Nephron progenitor cell (in vitro differentiated cells): ENCODE measurements around the gene HSD11B1.

Experiments used
- DNase-seq: peaks from one replicate; pipeline ENCODE4 v3.0.0; 2021
- H3K27ac Mint-ChIP-seq: 2 replicates; pipeline ENCODE4 v1.8.0; 2021; ENCODE audit warnings: mild to moderate bottlenecking, moderate library complexity, mixed read lengths
- H3K27me3 Mint-ChIP-seq: 2 replicates; pipeline ENCODE4 v1.8.0; 2021; ENCODE audit warnings: mild to moderate bottlenecking, low read depth, mixed read lengths; ENCODE audit not compliant: poor library complexity
- H3K36me3 Mint-ChIP-seq: 2 replicates; pipeline ENCODE4 v1.8.0; 2021; ENCODE audit warnings: low read depth, mixed read lengths
- H3K4me1 Mint-ChIP-seq: 2 replicates; pipeline ENCODE4 v1.8.0; 2021; ENCODE audit warnings: mixed read lengths
- H3K4me3 Mint-ChIP-seq: 2 replicates; pipeline ENCODE4 v1.8.0; 2021; ENCODE audit warnings: mild to moderate bottlenecking, moderate library complexity, mixed read lengths
- H3K9me3 Mint-ChIP-seq: 2 replicates; pipeline ENCODE4 v1.8.0; 2021; ENCODE audit warnings: mild to moderate bottlenecking, moderate library complexity, mixed read lengths
- CTCF ChIP-seq: fragments of 200-600 bp; sonication (generic); IDR thresholded peaks from 2 replicates; pipeline ENCODE4 v1.5.0; 2021; ENCODE audit warnings: antibody characterized with exemption

HSD11B1 gene

GRCh38 chr1:209741193-209741592 lies 36.5 kb downstream of the HSD11B1 start:
- H3K4me1 Mint-ChIP-seq: no peaks in the 10 kb centered on the region
- DNase-seq: no peak
- no peak for TF ChIP-seq CTCF
- H3K27me3 Mint-ChIP-seq: peaks cover 26% of the 10 kb centered on the region
- H3K36me3 Mint-ChIP-seq: no peaks in the 10 kb centered on the region
- H3K9me3 Mint-ChIP-seq: no peaks in the 10 kb centered on the region
- peak overlapping the region; percentile 44 for H3K27ac Mint-ChIP-seq
- no peak overlapping the region for H3K4me3 Mint-ChIP-seq

GRCh38 chr1:209741889-209742288 lies 37.2 kb downstream of the HSD11B1 start:
- Mint-ChIP-seq H3K4me1 (no peaks in the 10 kb centered on the region), H3K27ac (peak overlapping the region; percentile 54), H3K27me3 (peaks cover 23% of the 10 kb centered on the region), H3K9me3 (no peaks in the 10 kb centered on the region), H3K4me3 (no peak overlapping the region), H3K36me3 (no peaks in the 10 kb centered on the region)
- no peak for TF ChIP-seq CTCF
- no peak for DNase-seq

- Mint-ChIP-seq H3K9me3 (no peaks in the 10 kb centered on the region), H3K4me3 (no peak overlapping the region), H3K4me1 (no peaks in the 10 kb centered on the region), H3K27ac (no peak overlapping the region), H3K27me3 (peaks cover 17% of the 10 kb centered on the region), H3K36me3 (no peaks in the 10 kb centered on the region)
- no peak for DNase-seq
- TF ChIP-seq CTCF: no peak
Observed at GRCh38 chr1:209742409-209743144, 37.9 kb downstream of the HSD11B1 start.

GRCh38 chr1:209743145-209743482 lies 38.5 kb downstream of the HSD11B1 start:
- DNase-seq: no peak
- Mint-ChIP-seq H3K36me3 (no peaks in the 10 kb centered on the region), H3K4me3 (no peak overlapping the region), H3K9me3 (no peaks in the 10 kb centered on the region), H3K4me1 (peaks cover 2% of the 10 kb centered on the region), H3K27ac (no peak overlapping the region), H3K27me3 (peaks cover 16% of the 10 kb centered on the region)
- no peak for TF ChIP-seq CTCF

GRCh38 chr1:209746451-209747165 lies 42.0 kb downstream of the HSD11B1 start:
- peaks cover 6% of the 10 kb centered on the region for H3K4me1 Mint-ChIP-seq
- H3K9me3 Mint-ChIP-seq: no peaks in the 10 kb centered on the region
- H3K36me3 Mint-ChIP-seq: no peaks in the 10 kb centered on the region

More at GRCh38 chr1:209746451-209747165, 42.0 kb downstream of the HSD11B1 start:
- no peak for DNase-seq
- no peak overlapping the region for H3K4me3 Mint-ChIP-seq
- no peak overlapping the region for H3K27ac Mint-ChIP-seq
- TF ChIP-seq CTCF: no peak
- H3K27me3 Mint-ChIP-seq: peaks cover 21% of the 10 kb centered on the region
